Adipose tissue (tissue), 3 donors: ENCODE measurements around the gene GRIK3. TPM values are rescaled to one million over a fixed set of nuclear protein-coding genes. Genes with fewer than 3 reads are reported as not detected.

ENCODE experiments used
- H3K27ac ChIP-seq: one replicate; pipeline ENCODE4 v1.5.1; 2013; ENCODE audit warnings: low read depth, low read length
- WGBS, 3 donors: extraction: QIAGEN DNeasy Blood & Tissue Kit; methylation state at CpG; one replicate each; pipeline ENCODE4 v1.1.7; 2013; 5-methylcytosine and 5-hydroxymethylcytosine counted together
- polyA plus RNA-seq, 3 donors: library from polyadenylated mRNA; stranded (reverse); fragments of 200-250 nt; gene quantifications; one replicate each; pipeline ENCODE4 v1.2.3, GENCODE V29; 2013
- donor health status: healthy with polysubstance abuse.
- donor health status: Bipolar disorder and iron deficiency.
- donor health status: healthy.

The GRIK3 gene
- polyA plus RNA-seq, 3 donors: 0.10 to 0.22 (median 0.12) TPM

- WGBS, 3 donors: 41 to 69% (median 56%) methylated on average over 8 of the region's 8 CpGs
- H3K27ac ChIP-seq: no peak overlapping the region
These were observed 45.1 kb downstream of the GRIK3 start for GRCh38 chr1:36989241-36989640.

- no peak overlapping the region for H3K27ac ChIP-seq
- 46 to 61% (median 56%) methylated on average over 12 of the region's 12 CpGs for WGBS, 3 donors
These were observed 45.5 kb downstream of the GRIK3 start for GRCh38 chr1:36988741-36989193.

- WGBS, 3 donors: 36 to 54% (median 49%) methylated on average over 10 of the region's 10 CpGs
- no peak overlapping the region for H3K27ac ChIP-seq
These were observed 46.0 kb downstream of the GRIK3 start for GRCh38 chr1:36988321-36988720.

- 68 to 83% (median 79%) methylated on average over 2 of the region's 2 CpGs for WGBS, 3 donors
- no peak overlapping the region for H3K27ac ChIP-seq
These were observed 47.0 kb downstream of the GRIK3 start for GRCh38 chr1:36987276-36987675.

GRCh38 chr1:36986241-36986985 is 47.9 kb downstream of the GRIK3 start:
- WGBS, 3 donors: 77 to 86% (median 83%) methylated on average over 6 of the region's 6 CpGs
- H3K27ac ChIP-seq: no peak overlapping the region

GRCh38 chr1:36984675-36985074 is 49.6 kb downstream of the GRIK3 start:
- H3K27ac ChIP-seq: no peak overlapping the region
- 62 to 80% (median 66%) methylated on average over 8 to 9 of the region's 9 CpGs for WGBS, 3 donors

GRCh38 chr1:36984026-36984425 is 50.3 kb downstream of the GRIK3 start:
- H3K27ac ChIP-seq: no peak overlapping the region
- 69 to 86% (median 82%) methylated on average over 6 of the region's 6 CpGs for WGBS, 3 donors

GRCh38 chr1:36982709-36983108 is 51.6 kb downstream of the GRIK3 start:
- no peak overlapping the region for H3K27ac ChIP-seq
- WGBS, 3 donors: 17 to 28% (median 20%) methylated on average over 10 to 13 of the region's 13 CpGs

- H3K27ac ChIP-seq: no peak overlapping the region
- 48 to 65% (median 58%) methylated on average over 18 of the region's 18 CpGs for WGBS, 3 donors
These were observed 52.3 kb downstream of the GRIK3 start for GRCh38 chr1:36981771-36982622.

GRCh38 chr1:36981126-36981525 is 53.2 kb downstream of the GRIK3 start:
- no peak overlapping the region for H3K27ac ChIP-seq
- WGBS, 3 donors: 60 to 78% (median 71%) methylated on average over 2 of the region's 2 CpGs

GRCh38 chr1:36977731-36978406 is 56.4 kb downstream of the GRIK3 start:
- 68 to 73% (median 72%) methylated on average over 9 of the region's 9 CpGs for WGBS, 3 donors
- no peak overlapping the region for H3K27ac ChIP-seq

- WGBS, 3 donors: 50 to 55% (median 54%) methylated on average over 5 of the region's 5 CpGs
- no peak overlapping the region for H3K27ac ChIP-seq
These were observed 58.7 kb downstream of the GRIK3 start for GRCh38 chr1:36975642-36976041.

GRCh38 chr1:36973056-36973455 is 61.3 kb downstream of the GRIK3 start:
- no peak overlapping the region for H3K27ac ChIP-seq
- 79 to 95% (median 90%) methylated on average over 4 of the region's 4 CpGs for WGBS, 3 donors

GRCh38 chr1:36971852-36972618 is 62.3 kb downstream of the GRIK3 start:
- H3K27ac ChIP-seq: no peak overlapping the region
- WGBS, 3 donors: 59 to 70% (median 69%) methylated on average over 14 of the region's 14 CpGs

- WGBS, 3 donors: 48 to 69% (median 62%) methylated on average over 3 of the region's 3 CpGs
- H3K27ac ChIP-seq: no peak overlapping the region
These were observed 65.6 kb downstream of the GRIK3 start for GRCh38 chr1:36968730-36969129.

GRCh38 chr1:36966242-36966641 is 68.1 kb downstream of the GRIK3 start:
- 35 to 48% (median 38%) methylated on average over 3 of the region's 3 CpGs for WGBS, 3 donors
- no peak overlapping the region for H3K27ac ChIP-seq

- H3K27ac ChIP-seq: no peak overlapping the region
- 50 to 75% (median 74%) methylated on average over 11 of the region's 11 CpGs for WGBS, 3 donors
These were observed 68.8 kb downstream of the GRIK3 start for GRCh38 chr1:36965275-36966159.
